Measurements from ENCODE around the gene PLIN5. TPM values are rescaled to one million over a fixed set of nuclear protein-coding genes. Genes with fewer than 3 reads are reported as not detected.

PLIN5 gene
- polyA plus RNA-seq, 4 donors: 2.7 to 4.8 (median 3.5) TPM

DNA sequence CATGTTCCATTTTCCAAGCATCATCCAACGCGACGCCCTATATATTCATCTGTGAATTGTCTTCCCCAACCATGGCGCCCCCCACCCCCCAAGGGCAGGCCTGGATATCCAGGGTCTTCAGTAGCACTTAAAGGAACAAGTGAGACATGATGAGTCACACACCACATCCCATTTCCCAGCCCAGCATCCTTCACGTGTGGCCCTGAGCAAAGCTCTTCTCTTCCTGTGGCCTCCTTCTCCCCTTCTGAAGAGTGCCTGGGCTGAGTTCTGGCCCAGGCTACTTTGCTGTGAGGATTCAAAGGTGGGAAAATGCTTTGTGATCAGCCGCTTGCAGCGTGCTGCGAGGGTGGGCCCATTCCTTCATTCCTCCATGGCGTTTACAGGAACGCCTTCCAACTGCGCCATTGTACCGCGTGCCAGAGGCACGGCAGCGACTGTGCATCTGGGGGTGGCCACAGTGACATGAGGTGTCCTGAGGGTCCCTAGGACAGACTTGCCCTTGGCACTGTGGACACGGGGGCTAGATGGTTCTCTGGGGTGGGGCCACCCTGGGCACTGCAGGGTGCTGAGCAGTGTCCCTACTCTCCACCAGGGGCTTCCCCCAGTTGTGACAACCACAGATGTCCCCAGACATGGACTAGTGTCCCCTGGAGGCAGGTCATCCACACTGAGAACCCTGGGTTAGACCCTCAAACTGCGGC, 28.4 kb downstream of the PLIN5 start:
- DNase-seq (ENCODE audit: low read depth in 4 of 4, low spot score in 3 of 4): no peak

DNA sequence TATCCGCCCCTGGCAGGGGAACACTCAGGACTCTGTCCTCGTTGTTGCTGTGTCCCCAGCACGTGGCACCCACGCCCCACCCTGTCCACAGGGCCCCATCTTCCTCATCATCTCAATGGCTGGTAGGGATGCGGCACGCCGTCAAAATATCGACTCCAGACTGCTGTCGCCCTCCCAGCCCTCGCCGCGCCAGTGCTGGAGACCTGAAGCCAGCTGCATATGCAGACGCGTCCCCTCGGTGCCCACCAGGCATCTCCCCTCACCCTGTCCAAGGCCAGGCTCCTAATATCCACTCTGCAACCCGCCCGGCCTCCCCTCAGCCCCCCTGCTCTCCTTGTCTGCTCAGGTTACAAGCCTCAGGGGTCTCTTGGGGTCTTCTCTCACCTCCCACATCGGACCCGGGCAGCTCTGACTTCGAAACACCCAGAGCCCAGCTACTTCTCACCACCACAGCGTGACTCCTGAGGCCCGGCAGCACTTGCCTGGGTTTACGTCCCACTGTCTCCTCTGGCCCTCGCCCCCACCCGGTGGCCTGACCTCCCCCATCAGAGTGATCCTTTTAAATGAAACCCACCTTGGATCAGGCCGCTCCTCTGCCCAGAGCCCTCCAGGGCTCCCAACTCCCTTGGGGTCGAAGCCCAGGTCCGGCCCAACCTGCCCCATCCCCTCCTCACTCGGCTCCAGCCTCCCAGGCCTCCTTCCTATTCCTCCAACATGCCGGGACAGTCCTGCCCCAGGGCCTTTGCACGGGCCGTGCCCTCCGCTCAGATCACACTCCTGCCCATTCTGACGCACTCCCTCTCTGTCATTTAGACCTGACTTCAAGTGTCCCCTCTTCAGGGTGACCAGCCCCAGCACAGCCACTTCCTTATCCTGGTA, 29.2 kb downstream of the PLIN5 start:
- no peak for DNase-seq (ENCODE audit: low read depth in 4 of 4, low spot score in 3 of 4)

- DNase-seq (ENCODE audit: low read depth in 4 of 4, low spot score in 3 of 4): no peak
Observed at GRCh38 chr19:4504891-4505569, 30.0 kb downstream of the PLIN5 start.

DNA sequence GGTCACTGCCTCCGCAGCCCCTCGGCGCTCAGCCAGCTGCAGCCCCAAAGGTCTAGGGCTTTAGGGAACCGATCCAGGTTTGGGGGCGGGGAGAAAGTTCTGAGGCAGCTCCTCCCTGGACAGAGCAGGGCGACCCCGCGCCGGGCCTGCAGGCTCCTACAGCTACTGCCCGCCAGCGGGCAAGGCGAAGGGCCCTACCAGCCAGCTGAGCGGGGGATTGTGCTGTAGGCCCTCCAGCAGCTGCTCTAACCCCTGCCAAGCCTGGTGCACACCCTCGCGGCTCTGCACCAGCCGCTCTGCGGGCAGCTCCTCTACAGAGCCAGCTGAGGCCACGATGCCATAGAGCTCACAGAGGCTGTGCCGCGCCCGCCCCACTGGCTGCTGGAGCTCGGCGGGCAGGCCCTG, 30.7 kb downstream of the PLIN5 start:
- no peak for DNase-seq (ENCODE audit: low read depth in 4 of 4, low spot score in 3 of 4)

- DNase-seq (ENCODE audit: low read depth in 4 of 4, low spot score in 3 of 4): no peak
Observed at GRCh38 chr19:4503825-4504170, 31.2 kb downstream of the PLIN5 start.

- no peak for DNase-seq (ENCODE audit: low read depth in 4 of 4, low spot score in 3 of 4)
Observed at GRCh38 chr19:4503132-4503824, 31.7 kb downstream of the PLIN5 start.

DNA sequence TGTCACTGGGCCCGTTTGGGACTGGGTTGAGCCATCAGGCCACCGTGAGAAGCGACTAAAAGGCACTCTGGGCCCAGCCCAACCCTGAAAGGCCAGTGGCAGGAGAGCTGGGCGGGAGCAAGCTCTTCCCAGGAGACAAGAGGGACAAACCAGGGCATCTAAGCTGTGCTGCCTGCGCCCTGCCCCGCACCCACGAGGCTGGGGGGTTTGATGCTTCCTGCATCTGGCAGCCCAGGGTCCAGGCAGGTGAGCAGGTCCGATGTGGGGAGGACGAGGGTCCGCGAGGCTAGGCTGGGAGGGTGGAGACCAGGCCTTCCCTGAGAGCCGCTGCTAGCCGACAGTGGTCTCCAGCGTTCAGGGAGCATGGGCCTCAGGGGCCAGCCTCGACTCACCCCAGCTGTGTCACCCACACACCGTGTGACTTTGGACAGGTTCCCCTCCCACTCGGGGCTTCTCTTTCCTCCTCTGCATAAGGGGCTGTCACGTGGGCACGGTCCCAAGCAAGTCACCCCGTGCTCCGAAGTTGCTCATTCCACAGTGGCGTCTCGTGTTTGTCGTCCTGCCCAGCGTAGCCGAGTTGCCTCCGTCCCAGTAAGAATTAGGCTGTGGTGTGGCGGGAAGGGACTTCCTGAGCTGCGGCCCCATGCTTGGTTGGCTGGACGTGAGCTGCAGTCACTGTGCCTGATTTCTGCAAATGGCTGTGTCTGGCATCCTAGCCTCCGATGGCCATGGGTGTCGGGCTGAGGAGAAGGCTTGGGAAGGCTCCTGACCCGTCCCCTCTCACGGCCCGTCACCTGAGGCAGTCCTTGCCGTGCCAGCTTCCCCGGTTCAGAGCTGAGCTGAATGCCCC, 32.5 kb downstream of the PLIN5 start:
- no peak for DNase-seq (ENCODE audit: low read depth in 4 of 4, low spot score in 3 of 4)

- DNase-seq (ENCODE audit: low read depth in 4 of 4, low spot score in 3 of 4): no peak
Observed at GRCh38 chr19:4501691-4502090, 33.3 kb downstream of the PLIN5 start.

- DNase-seq (ENCODE audit: low read depth in 4 of 4, low spot score in 3 of 4): no peak
Observed at GRCh38 chr19:4500841-4501591, 34.0 kb downstream of the PLIN5 start.

- no peak for DNase-seq (ENCODE audit: low read depth in 4 of 4, low spot score in 3 of 4)
Observed at GRCh38 chr19:4499855-4500254, 35.2 kb downstream of the PLIN5 start.

DNA sequence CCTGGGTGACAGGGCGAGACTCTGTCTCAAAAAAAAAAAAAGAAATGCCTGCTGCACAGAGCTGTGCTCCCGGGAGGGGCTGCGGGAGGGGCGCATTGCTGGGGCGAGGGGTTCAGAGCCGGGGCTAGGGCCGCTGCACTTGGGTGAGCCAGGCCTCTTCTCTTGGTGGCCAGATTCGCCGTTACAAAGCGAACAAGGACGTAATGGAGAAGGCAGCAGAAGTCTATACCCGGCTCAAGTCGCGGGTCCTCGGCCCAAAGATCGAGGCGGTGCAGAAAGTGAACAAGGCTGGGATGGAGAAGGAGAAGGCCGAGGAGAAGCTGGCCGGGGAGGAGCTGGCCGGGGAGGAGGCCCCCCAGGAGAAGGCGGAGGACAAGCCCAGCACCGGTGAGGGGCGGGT, 35.7 kb downstream of the PLIN5 start:
- DNase-seq (ENCODE audit: low read depth in 4 of 4, low spot score in 3 of 4): no peak

- DNase-seq (ENCODE audit: low read depth in 4 of 4, low spot score in 3 of 4): no peak
Observed at GRCh38 chr19:4498694-4499093, 36.3 kb downstream of the PLIN5 start.

- DNase-seq (ENCODE audit: low read depth in 4 of 4, low spot score in 3 of 4): no peak
Observed at GRCh38 chr19:4497770-4498389, 37.1 kb downstream of the PLIN5 start.

DNA sequence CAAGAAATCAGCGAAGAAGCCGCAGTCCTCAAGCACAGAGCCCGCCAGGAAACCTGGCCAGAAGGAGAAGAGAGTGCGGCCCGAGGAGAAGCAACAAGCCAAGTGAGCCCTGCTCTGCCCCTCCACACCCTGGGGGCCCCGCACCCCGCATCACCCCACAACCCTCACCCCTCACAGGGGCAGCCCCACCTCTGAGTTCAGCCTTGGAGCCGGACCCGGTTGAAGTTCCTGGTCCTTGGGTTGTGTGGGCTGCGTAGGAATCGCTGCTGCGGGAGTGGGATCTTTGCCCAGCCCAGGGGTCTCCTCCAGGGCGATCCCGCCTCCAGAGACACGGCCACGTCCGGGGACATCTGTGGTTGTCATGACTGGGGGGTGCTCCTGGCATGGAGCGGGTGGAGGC, 38.7 kb downstream of the PLIN5 start:
- no peak for DNase-seq (ENCODE audit: low read depth in 4 of 4, low spot score in 3 of 4)

GRCh38 chr19:4495471-4495870, 39.6 kb downstream of the PLIN5 start:
- DNase-seq (ENCODE audit: low read depth in 4 of 4, low spot score in 3 of 4): no peak

DNA sequence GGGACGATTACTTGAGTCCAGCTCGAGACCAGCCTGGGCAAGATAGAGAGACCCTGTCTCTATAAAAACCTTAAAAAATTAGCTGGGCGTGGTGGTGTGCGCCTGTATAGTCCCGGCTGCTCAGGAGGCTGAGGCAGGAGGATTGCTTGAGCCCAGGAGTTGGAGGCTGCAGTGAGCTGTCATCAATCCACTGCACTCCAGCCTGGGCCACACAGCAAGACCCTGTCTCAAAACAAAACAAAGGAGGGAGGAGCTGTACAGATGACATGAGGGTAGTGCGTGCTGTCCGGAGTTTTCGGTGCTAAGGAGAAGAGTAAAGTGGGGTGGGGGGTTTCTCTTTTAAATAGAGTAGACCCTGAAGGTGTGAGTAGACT, 40.3 kb downstream of the PLIN5 start:
- DNase-seq (ENCODE audit: low read depth in 4 of 4, low spot score in 3 of 4): no peak

DNA sequence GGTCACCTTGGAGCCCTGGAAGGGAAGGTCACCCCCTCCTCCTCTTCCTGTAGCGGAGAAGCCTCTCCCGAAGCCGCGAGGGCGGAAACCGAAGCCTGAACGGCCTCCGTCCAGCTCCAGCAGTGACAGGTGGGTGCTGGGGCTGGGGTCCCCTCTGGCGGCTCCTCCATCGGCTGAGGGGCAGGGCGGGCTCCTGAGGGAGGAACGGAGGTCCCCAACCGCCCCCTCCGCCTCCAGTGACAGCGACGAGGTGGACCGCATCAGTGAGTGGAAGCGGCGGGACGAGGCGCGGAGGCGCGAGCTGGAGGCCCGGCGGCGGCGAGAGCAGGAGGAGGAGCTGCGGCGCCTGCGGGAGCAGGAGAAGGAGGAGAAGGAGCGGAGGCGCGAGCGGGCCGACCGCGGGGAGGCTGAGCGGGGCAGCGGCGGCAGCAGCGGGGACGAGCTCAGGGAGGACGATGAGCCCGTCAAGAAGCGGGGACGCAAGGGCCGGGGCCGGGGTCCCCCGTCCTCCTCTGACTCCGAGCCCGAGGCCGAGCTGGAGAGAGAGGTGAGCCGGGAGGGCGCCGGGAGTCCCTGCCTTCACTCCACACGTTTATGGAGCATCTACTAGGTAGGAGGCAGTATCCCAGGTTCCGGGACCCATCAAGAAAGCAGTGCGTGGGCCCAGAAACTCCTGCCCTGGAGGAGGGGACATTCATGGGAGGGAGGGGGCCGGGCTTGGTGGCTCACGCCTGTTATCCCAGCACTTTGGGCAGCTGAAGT, 40.9 kb downstream of the PLIN5 start:
- no peak for DNase-seq (ENCODE audit: low read depth in 4 of 4, low spot score in 3 of 4)

All from right renal pelvis (tissue), 4 donors.